Measurements from ENCODE around the gene YAP1.
"Not testable (repeated sequence)": the region's sequence is repeated elsewhere in the genome, so short reads cannot be mapped to it uniquely, and the experiment has no call there.

The YAP1 gene

DNA sequence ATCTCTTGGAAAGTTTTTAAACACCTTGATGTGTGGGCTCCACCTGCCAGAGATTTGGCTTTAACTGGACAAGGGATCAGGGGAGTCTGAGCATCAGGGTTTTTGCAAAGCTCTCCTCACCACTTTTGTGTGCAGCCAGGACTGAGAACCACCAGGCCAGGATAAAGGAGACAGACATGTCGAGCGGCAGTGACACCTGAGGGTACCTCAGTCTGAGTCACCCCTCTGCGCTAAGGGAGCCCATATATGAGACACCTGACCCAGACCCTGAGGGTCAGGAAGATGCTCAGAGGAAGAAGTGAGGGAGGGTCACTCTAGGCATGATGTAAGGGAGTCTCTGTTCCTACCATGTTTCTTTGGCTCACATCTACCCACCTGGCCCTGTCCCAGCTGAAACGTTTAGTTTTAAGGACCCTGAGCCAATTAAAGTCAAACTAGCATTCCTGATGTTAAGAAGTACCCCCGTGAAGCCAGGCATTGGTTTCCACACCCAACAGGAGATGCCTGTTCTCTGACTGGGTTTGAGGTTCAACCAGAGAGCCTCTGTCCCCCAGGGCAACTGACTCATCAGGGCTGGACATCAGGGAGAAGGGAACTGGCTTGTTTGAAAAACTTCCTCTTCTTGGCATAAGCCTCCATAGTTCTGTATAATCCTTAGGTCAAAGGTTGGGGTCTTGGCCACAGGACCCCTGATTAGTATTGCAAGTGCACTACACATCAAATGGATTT is 134.6 kb downstream of the YAP1 start:
- DNase-seq, result no peak

DNA sequence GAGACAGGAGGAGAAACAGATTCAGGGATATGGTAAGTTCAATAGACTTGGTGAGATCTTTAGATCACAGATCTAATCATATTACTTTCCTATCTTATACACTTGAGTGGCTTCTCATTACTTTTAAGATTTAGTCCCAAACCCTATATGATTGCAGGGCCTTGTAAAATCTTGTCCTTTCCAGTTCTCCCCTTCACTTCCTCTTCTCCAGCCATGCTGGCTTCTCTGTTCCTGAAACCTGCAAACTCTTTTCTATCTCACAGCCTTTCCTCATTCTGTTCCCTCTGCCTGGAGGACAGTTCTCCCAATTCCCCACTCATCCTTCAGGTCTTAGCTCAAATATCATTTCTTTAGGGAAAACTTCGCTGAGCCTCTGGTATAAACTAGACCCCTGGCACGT is 141.2 kb downstream of the YAP1 start:
- no peak for DNase-seq

DNA sequence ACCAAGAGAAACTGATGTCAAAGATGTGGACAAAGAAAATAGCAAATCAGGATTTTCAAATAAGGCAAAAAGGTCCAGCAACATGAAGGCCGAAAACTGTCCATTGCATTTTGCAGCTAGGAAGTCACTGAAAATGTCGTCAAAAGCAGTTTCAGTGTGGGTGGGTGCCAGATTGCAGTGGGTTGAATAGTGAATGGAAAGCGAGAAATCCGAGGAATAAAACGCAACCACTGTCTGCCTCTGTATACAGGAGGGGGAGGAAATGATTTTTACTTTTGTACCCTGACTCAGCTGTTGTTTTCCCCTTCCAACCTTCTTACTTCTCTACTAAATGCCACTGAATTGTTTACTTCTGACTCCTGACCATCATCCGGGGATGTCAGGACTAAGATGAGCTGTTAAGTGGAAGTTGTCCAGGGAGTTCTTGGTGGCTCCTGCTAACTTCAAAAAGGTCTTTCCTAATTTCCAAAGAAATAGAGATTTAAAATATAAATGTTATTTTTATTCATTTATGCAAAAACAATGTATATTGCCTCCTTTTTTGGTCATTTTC is 142.2 kb downstream of the YAP1 start:
- no peak for DNase-seq

DNA sequence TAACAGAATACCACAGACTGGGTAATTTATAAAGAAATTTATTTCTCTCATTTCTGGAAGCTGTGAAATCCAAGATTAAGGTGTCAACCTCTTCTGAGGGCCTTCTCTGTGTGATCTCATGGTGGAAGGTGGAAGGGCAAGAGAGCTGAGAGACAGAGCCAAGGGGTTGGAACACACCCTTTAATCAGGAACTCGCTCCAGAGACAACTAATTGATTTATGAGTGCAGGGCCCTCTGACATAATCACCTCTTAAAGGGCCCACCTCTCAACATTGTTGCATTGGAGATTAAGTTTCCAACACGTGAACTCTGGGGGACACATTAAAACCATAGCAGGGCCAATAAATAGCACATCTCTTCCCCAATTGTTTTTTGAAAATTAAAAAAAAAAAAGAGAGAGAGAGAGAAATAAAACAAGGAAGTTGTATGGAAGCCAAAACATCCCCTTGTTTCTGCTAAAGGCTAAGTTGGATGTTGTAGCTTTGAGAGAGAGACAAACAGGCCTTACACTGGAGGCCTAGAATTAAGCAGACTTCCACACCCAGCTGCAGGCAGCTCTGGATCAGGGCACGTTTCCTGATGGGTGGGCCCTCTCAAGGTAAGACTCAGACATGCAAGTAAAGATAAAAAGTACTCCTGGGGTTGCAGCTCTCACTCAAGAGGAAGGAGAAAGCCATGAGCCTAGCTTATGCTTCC is 142.9 kb downstream of the YAP1 start:
- no peak for DNase-seq

DNA sequence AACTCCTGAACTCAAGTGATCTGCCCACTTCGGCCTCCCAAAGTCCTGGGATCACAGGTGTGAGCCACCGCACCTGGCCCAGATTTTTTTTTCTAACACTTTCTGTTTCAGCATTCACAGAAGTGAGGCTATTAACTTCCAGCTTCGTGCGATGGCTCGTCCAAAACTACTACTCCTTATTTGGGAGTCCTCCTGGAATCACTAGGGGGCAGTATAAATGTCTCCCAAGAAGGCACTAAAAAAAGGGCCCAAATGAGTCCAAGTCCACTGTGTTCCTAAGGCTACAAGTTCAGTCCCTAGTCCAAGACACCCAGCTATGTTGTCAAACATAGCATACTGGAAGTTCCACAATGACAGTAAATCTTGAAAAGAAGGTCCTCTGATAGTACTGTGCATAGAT is 143.8 kb downstream of the YAP1 start:
- DNase-seq, result no peak

DNA sequence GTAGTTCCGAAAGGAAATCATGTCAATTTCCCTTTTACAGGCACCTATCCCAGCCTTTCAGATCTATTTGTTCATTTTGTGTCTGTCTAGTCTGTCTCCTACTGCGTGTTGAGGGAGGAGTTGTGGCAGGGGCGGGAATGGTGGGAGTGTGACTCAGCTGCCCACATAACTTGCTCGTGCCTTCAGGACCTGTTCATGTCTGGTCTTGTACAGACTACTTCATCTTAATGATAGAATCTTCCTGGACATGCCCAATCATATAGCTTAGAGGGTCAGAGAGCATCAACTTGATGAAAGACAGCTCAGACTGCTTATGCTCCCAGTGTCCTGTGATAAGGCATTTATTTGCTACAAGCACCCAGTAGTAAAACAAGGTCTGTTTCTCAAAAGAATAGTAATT is 146.0 kb downstream of the YAP1 start:
- DNase-seq, result no peak

DNA sequence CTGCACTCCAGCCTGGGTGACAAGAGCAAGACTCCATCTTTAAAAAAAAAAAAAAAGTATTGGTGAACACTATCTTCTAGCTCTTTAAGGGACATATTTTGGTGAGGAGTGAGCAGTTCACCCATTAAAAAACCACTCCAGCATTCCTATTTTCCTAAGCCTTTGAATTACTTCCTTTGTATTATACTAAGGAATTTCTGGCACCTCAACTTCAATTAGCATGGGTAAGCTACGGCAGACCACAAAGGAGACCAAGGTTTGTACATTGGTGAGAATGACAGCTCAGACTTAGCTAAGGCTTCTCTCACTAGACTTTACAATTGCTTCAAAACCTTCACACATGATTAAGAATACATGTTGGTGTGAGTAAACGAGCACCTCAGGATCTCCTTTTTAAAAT is 150.0 kb downstream of the YAP1 start:
- DNase-seq, result no peak

DNA sequence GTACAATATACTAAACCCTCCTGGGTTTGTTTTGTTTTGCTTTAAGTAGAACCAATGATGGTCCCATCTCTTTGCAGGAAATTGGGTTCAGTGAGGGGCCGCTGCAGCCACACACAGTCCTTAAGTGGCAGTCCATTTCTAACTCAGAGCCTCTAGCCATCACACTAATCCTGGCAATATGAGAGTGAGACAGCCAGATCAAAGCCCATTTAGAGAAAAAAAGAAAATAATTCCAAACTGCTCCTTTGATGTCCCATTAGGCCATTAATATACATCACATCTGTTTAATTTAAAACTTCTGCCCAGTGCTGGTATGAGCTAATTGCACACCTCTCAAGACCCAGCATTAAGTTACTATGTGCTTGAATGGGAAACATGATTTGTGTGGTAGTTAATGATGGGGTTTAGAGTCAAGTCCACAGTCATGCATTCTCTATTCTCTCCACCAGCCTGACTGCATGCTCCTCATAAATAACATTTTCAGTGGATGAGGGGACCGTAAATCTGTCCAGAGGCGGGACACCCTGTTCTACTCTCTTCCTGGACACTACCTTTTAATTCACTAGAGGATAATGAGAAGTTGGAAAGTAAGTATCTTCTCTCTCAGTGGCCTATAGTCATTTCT is 153.2 kb downstream of the YAP1 start:
- DNase-seq, result no peak

DNA sequence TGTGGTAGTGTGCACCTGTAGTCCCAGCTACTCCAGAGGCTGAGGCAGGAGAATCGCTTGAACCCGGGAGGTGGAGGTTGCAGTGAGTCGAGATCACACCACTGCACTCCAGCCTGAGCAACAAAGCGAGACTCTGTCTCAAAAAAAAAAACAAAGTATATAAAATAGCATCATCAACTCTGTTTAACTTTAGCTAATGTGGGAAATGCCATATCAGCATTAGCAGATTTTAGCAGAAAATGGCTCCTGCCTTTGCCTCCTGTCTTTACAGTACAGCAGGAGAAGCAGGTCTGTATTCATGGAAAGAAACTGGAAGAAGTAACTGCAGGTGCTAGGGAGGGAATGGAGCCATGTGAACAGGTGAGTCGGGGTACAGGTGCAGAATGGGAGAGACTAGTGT is 154.5 kb downstream of the YAP1 start:
- not testable (repeated sequence) for DNase-seq

DNA sequence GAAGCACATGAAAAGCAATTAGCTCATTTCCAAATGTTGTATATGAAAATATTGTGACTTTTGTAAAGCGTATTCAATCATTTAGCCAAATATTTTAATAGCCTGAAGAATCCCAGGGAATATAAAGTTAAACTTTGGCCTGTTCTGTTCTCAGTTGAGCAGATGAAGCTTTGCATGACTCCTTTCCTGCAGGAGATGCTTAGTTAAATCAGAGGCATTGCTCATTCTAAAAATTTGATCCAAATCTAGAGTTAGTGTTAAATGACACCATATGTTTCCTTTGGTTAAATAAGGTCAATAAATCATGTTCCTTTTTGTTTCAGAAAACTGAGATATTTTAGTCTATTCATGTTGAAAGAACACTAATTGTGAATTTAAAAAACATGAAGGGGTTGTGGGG is 155.9 kb downstream of the YAP1 start:
- no peak for DNase-seq

DNA sequence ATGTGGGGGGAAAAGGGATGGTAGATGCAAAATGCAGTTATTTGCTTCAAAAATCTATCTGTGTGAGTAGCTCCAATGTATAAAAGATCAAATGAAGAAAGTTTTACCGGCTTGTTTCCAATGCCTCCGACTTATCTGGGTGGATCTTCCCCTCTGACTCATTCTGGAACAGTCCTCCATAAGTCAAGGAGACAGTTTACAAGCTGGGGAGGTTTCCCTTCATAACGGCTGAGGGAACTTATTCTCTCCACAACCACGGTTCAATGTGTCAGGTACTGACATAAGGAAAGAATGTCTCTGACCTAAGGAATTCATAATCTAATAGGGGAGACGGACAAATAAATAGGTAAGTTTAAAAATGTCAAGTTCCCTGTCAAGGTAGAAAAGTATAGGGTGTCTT is 157.4 kb downstream of the YAP1 start:
- DNase-seq, result no peak

DNA sequence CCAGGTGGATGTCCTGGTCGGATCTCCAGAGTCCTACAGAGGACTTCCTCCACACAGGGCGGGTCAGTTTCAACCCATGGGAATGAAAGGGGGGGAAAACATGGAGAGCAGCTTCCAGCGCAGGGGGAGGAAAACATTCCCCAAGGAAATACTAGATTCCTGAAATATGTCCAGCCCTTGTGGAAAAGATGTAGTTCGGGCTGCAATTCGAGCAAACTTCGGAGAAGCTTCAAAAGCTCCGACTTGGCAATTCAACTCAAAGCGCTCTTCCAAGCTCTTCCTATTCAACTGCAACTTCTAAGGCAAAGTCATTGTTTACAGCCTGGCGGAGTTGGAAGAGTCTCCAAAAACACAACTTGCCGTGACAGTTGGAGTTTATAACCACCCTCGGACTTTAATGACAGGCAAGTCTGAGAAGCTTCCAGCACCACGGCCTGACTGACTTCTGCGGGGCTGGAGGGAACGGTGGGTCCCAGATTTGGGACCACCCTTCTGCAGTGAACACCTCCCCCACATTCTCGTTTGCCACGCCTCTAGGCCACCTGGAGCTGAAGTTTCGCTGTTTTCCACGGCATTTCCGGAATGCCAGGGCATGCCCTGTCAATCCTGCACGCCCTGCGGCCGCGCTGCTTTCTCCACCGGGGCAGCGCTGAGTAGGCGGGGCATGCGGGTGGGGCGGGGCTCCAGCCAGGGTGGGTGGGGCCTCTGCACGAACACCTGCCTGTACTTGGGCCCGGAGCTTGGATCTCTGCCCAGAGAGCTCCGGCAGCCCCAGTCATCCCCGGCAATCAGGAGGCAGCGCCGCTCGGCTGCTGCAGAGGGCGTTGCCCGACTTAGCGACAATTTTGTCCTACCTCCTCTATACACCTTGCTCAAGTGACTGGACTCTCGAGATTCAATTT is 158.1 kb downstream of the YAP1 start:
- DNase-seq, result peak; percentile 65

DNA sequence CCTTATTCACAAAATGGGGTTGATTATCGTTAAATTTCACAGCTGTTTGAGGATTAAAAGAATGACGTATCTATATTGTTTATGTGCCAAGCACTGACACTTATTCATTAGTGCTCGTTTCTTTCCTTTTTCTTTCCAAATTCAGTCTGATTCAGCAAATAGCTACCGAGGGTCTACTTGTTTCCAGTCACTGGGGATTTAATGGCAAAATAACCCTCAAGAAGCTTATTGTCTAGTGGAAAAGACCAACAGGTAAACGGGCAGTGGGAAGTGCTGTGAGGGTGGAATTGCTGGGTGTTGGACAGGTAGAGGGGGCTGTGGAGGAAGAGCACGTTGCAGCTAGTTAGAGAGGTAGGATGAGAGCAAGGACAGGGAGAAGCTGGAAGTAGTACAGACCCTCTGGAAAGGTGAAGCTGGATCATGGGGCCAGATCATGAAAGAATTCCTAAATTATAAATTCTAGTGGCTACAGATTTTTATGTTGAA is 158.8 kb downstream of the YAP1 start:
- DNase-seq, result no peak

DNA sequence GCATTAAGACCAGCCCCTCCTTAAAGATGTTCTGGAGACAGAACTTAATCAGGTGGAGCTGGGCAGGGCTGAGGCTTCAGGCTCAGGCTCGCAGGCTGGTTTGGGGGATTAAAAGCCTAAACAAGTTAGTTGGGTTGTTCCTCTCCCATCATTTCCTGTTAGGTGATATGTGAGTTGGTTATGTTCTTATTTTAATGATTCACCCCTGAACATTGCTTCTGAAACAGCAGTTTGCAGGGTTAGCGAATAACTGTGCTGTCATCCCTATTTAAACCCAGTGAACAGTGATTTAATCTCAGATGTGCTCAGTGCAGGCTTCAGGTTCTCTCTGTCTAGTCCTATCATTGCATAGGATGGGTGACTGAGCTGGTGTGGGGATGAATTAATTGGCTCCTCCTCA is 159.7 kb downstream of the YAP1 start:
- DNase-seq, result no peak

DNA sequence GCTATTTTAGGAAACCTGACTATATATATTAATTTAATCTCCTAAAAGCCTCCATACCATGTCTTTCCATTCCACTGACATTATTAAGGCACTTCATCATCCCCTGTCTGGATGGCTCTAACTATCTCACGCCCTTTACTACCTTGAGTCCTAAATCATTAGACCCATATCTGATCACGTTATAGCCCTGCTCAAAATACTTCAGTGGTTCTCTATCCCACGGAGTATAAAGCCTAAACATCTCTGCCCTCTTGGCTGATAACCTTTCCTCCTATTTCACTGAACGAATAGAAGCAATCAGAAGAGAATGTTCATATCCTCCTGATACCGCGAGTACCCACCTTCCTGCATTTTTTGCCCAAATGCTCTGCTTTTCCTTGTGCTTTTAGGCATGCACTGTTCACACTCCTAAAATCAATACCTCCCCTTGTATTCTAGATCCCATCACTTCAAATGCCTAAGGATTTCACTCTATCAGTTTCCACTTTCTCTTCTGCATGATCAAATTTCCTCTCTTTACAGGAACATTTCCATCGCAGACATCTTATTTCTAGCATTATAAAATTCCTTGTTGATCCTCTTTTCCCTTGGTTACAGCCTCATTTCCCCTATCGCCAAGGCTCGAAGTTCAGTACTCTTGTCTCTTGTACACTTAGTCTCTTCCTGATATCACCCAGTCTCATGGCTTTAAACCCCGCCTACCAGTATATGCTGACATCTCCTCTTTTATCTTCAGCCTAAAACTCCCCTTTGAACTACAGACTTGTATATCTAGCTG is 162.0 kb downstream of the YAP1 start:
- no peak for DNase-seq

DNA sequence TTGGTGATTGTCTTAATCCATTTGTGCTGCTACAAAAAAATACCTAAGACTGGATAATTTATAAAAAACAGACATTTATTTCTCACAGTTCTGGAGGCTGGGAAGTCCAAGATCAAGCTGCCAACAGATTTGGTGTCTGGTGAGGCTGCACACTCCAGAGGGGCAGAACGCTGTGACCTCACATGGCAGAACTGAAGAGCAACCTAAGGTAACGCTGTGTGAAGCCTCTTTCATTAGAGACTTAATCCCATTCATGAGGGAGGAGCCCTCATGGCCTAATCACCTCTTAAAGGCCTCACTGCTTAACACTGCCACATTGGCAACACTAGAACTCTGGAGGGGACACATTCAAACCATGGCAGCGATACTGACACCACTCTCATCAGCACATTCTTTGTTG is 164.4 kb downstream of the YAP1 start:
- no peak for DNase-seq

DNA sequence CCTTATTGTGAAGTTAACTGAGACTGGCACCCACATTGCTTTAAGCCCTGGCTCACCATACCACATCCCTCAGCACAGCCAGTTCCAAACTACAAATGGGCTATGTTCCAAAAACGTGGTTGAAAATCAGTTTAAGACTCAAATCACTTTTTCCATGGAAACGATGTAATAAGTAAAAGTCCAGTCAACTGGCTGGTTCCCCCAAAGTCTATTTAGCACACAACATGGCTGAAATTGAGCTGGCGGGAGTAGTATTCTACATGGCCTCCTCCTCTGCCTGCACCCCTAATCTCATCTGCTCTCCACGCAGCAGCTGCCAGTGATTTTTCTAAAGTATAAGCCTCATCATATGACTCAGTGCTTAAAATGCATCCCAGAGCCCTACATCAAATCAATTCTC is 166.1 kb downstream of the YAP1 start:
- DNase-seq, result no peak

DNA sequence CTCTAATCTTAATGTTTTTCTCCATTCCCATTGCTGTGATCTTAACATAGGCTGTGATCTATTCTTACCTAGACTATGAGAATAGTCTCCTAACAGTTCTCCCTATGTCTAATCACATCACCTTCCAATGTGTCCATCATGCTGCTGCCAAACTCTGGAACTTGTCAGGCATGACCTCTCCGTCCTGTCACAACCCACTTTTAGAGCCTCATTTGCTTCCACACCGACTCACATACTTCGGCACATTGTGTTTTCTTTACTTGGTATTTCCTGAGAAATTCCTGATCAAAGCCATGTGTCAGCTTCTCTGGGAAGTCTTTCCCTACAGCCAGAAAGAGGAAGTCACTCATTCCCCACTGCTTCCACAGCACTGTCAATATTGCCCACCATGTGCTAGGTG is 166.5 kb downstream of the YAP1 start:
- no peak for DNase-seq

DNA sequence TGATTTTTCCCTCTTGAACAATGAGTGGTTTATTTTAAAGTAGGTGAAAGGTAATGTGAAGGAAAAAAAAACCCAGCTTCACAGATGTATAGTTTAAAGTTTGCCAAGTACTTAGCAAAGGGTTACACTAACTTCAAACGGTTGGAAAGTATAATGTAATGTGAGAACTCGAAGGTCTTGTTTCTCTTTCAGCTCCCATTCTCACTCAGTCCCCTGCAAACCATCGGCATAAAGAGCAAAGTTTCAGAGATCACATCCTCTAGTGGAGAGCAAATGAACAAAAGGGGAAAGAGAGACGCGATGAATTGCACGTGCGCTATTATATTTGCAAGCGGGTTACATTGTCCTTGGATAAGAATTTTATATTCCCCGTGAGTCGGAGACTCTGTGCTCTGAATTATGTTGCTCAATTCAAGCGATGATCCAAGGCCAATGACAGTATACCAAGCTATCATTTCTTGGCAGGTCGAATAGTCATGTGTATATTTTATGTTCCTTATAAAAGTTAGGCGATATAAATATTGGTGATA is 169.5 kb downstream of the YAP1 start:
- DNase-seq, result no peak

DNA sequence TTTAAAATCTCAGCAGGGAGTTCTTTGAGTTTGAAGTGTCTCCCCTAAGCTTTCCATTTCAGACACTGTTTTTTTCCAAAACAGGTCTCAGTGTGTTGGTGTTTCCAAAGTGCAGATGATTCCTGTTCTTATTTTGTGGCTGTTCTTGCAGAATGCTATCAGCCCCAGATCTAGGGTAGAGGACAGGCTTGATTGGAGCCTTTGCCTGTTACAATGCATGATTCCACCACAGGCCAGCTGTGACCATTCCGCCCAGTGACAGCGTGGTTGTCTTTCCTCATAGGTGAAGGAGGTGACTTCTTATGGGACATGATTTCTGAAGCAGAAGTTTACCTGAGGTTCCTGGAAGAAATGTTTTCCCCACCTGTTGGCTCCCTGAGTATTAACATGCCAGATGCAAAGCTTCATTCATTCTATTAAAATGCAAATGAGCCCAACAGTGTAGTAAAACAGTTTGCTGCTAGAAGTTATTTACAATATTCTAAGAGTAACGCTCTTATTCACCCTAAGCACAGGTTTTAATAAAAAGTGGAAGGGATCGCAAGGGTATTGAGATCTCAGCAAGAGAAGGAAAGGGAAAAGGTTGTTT is 170.1 kb downstream of the YAP1 start:
- DNase-seq, result no peak

Data from activated T-cell treated with anti-CD3 and anti-CD28 coated beads for 4 hours (primary cell).